H1 (cell line): ENCODE data around the gene PLD5.

Experiments
- ATF2 ChIP-seq: IDR thresholded peaks from 2 replicates; pipeline ENCODE4 v1.6.1; 2012; ENCODE audit warnings: low read length, inconsistent platforms
- CTCF ChIP-seq, 3 experiments: IDR thresholded peaks; 1 replicate in 2 of 3; 2 replicates in 1 of 3; pipeline versions ENCODE4 v1.5.1 to v1.6.1; 2011; ENCODE audit warnings: low read length in 3 of 3, mild to moderate bottlenecking in 3 of 3, inconsistent platforms in 2 of 3, low read depth in 1 of 3, moderate library complexity in 1 of 3; ENCODE audit not compliant: insufficient read depth in 1 of 3; ENCODE audit errors: control extremely low read depth in 1 of 3
- EP300 ChIP-seq, 2 experiments: IDR thresholded peaks; 1 replicate in 1 of 2; 2 replicates in 1 of 2; pipeline ENCODE4 v1.6.1; 2011 to 2012; ENCODE audit warnings: low read depth in 2 of 2, low read length in 2 of 2, mild to moderate bottlenecking in 2 of 2, borderline replicate concordance in 1 of 2, inconsistent platforms in 1 of 2, moderate library complexity in 1 of 2
- EZH2 ChIP-seq: fragments of 200-600 bp; sonication (generic); IDR thresholded peaks from 2 replicates; pipeline ENCODE4 v1.7.1; 2012; ENCODE audit warnings: low read depth, mild to moderate bottlenecking, moderate library complexity, low read length, inconsistent platforms; ENCODE audit not compliant: severe bottlenecking
- MAX ChIP-seq: IDR thresholded peaks from 2 replicates; pipeline ENCODE4 v1.6.1; 2012; ENCODE audit warnings: inconsistent platforms
- POLR2A ChIP-seq, 2 experiments: IDR thresholded peaks; 1 replicate in 1 of 2; 2 replicates in 1 of 2; pipeline ENCODE4 v1.6.1; 2011; ENCODE audit warnings: low read depth in 2 of 2, low read length in 2 of 2, mild to moderate bottlenecking in 2 of 2; ENCODE audit errors: control extremely low read depth in 1 of 2
- POLR2AphosphoS5 ChIP-seq: IDR thresholded peaks from 2 replicates; pipeline ENCODE4 v1.6.1; 2011; ENCODE audit warnings: low read depth, low read length
- SP1 ChIP-seq: IDR thresholded peaks from 2 replicates; pipeline ENCODE4 v1.6.1; 2011; ENCODE audit warnings: low read depth, low read length

DNA sequence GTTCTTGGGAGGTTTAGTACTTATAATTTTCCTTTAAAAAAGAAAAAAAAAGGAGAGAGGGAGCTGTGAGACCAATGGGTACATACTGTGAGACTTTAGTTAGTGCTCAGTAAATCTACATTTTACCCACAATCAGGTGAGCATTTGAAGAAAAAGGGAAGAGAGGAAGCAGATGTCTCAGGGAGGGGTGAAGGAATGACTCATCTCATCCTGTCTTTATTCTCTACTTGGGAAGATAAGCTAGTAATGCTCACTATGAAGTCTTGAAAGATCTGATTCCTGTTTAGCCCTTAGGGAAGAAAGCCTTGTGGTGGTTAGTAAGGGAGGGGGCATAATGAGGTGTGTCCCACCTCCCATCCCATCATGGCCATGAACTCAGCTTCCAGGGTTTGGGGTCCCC, 112.6 kb downstream of the PLD5 start:
- TF ChIP-seq EZH2 (no peak), POLR2A (IDR thresholded peaks at IDR 0.05; ENCODE audit: control extremely low read depth in 1 of 2, low read depth in 2 of 2, low read length in 2 of 2) (no peak), ATF2 (no peak), CTCF (IDR thresholded peaks at IDR 0.05; ENCODE audit: control extremely low read depth in 1 of 3, insufficient read depth in 1 of 3, low read depth in 1 of 3, low read length in 3 of 3) (no peak), POLR2AphosphoS5 (no peak), EP300 (IDR thresholded peaks at IDR 0.05; ENCODE audit: borderline replicate concordance in 1 of 2, low read depth in 2 of 2, low read length in 2 of 2) (no peak), MAX (no peak), SP1 (no peak)
